ENCODE results near the gene STX12.
A peak's percentile ranks its signal among the peaks of the same experiment; 100 is the strongest.
"Not testable (repeated sequence)": the region's sequence is repeated elsewhere in the genome, so short reads cannot be mapped to it uniquely, and the experiment has no call there.

Gene STX12

DNA sequence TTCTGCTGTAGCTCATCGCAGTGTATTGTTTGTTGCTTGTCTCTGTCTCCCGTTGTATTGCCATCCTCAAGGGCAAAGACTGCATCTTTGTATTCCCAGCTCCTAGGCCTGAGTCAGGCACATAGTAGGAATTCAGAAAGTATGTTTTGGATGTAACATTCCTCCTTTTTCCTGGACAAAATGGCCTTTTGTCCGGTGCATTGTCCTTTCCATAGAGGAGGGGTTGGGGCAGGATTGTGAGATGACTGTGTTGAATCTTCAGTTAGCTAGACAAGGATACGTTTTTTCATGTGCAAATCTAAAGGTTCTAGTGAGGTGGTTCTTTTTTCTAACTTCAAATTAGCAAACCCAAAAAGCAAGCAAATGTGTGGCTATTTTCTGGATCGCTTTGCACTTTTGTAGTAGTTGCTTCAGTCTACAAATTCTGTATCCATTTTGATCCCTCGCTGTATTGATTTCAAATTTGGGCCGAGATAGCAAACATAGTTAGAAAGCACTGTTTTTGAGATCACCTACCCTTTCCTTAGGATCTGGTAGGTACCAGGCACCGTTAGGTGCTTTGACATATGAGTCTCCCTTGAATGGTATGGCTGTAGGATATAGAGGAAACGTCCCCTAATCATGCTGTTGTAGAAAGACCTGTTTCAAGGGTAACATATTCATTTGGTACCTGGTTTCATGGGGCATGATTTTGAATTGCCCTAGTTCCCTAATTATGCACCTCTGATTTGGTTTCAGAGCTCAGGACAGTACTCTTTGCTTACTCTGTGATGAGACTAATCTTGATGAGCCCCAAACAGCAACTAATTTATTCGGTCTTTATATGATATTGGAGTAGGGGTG lies 58.8 kb downstream of the STX12 start:
- DNase-seq = no peak

DNA sequence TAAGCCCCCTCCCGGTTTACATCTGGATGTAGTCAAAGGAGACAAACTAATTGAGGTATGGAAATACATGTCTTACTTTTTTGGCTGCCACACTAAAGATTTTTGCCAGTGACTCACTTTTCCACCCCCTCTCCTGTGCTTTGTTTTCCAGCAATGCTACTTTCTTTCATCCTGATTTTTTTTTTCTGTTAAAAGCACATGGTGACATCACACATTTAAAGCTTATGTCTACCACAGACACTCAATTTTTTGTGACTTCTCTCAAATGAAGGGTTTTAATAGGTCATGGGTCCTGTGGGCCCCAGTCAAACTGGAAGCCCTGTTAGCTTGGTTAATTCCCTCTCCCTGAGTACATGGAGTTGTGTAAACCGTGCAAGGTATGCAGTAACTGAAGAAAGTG lies 59.7 kb downstream of the STX12 start:
- DNase-seq = no peak

DNA sequence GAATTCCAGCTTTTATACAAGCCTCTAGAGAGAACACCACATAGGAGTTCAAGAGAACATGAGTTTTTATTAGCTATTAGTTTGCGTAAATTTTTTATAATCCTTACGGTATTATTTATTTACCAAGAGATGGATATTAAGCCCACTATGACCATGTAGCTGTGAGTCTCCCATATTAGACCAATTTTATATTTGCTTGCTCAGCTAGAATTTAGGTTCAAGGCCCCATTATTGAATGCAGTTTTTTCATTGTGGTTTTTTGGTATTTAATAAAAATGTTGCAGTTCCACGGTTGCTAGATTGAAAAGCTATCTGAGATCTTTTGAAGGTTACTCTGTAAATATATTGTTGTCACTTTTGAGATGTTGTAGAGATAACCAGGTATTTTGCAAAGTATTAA lies 60.5 kb downstream of the STX12 start:
- no peak for DNase-seq

DNA sequence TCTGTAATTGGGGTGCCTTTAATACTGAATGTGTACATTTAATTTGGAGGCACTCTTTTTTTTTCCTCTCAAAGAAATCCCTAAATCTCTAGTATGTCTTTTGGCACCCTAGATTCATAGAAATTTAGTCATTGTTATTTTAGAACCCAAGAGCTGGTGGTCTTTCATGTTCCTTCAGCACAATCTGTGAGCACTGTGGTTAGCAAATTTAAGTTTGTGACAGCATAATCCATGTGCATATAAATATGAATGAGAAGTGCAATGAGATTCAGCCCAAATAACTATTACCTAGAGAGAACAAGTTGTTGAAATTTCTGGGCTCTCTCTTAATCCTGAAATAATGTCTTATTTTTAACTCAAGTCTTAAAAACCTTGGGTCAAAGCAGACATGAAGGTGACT lies 62.0 kb downstream of the STX12 start:
- DNase-seq = no peak

DNA sequence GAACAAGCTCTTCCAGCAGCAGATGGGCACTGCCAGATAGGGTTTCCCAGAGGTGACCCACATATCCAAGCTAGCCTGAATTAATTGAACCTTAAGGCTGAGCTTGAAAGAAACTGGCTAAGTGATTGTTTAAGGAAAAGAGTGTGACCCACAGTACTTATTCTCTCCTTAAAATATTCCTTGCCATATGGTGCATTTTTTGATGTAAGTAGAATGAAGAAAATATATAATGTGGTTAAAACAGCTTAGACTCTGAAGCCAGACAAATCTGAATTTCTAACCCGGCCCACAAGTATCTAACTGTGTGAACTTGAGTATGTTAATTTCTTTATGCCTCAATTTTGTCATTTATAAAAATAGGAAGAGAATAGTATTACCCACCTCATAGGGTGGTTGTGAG lies 62.5 kb downstream of the STX12 start:
- no peak for DNase-seq

DNA sequence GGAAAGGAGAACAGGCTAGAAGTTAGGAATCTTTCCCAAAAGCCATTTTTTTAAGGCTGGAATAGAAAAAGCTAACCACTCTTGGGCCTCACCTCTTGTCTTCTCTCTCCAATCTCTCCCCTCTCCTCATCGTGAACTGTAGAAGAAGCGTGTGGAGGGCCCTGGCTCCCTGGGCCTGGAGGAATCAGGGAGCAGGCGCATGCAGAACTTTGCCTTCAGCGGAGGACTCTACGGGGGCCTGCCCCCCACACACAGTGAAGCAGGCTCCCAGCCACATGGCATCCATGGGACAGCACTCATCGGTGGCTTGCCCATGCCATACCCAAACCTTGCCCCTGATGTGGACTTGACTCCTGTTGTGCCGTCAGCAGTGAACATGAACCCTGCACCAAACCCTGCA lies 76.9 kb downstream of the STX12 start:
- no peak for DNase-seq

DNA sequence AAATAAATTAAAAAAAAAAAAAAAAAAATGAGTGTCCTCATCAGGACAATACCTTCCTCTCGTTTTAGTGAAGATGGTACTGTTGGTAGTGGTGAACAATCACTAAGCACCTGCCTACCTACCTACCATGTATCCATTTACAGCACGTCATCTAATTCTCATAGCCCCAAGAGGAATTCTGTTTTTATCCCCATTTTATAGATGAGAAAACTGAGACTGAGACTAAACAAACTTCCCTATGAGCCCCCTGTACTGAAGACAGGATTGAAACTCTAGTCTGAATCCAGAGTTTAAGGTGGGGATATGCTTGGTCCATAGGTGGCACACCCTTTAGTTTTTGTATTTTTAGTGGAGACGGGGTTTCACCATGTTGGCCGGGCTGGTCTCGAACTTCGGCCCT lies 82.1 kb downstream of the STX12 start:
- DNase-seq = no peak

DNA sequence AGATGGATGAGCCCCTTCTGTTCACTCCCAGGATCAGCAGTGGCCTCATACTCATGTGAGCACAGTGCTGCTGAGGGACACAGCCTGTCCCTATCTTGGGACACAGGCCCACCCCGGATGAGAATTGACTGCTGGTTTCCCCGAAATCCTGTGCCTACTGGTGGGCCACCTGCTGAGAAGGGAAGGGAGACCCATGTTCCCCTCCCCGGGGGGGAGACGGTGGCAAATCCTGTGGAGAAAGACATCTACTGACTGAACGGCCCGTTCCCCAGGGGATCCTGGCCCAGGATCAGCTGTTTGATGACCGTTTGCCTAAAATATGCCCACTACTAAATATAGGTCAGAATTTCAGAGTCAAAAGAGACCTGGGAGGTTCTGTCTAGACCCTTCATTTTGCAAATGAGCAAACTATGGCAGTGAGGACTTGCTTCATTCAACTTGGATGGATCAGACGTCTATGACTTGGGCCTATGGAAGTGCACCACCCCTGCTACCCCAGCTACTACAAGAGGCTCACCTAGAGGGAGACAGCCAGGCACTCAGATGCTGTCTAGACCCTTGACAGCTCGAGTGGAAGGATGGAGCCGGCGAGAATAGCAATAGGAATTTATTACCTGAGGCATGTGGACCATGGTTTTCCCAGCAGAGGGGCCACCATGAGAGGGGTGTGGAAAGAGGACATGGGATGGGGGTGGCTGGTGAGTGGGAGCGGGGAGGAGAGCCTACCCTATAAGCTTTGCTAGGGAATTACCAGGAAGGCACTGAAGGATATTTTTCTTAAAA lies 83.7 kb downstream of the STX12 start:
- DNase-seq = no peak

DNA sequence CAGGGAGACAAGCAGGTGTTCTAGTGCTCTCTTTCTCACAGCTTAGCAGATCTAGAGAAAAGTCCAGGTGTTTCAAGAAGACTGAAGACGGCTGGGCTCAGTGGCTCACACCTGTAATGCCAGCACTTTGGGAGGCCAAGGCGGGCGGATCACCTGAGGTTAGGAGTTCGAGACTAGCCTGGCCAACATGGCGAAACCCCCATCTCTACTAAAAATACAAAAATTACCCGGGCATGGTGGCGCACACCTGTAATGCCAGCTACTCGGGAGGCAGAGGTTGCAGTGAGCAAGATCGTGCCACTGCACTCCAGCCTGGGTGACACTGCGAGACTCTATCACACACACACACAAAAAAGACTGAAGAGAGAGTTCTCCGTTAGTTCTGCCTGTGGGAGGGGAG lies 84.5 kb downstream of the STX12 start:
- DNase-seq = not testable (repeated sequence)

DNA sequence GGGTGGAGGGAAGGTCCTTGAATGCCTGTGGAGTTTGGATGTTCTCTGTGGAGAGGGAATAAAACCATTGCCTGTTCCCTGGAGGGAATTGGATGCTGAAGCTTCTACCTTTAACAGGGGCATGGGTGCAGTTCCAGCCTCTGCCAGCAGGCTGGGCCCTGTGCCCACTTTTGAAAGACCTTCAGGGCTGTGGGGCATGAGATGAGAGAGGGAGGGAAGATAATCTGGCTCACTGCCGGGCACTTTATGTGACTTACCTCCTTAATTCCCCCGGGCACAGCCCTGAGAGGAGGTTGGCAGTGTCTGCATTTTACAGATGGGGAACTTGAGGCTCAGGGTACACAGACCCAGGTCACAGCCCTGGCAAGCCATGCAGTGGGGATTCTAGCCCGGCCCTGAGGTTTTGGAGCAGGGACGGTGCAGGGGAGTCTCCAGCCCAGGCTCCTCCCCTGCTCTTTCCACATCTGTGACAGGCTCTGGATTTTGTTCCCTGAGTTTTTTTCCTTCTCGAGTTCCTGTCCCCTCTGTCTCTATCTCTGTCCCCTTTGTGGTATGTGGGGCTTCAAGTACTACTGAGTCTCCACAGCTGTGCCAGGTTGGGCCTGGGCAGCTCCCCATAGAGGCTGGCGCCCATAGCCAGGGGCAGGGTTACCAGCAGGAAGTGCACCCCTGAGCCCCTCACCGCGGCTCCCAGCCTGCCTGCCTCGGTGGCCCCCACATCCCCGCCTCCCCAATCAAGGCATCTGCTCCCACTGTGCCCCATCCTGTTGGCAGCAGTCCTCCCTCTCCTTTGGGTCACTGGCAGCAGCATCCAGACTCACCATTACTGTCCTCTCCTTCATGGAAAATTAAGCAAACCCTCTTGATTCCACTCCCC lies 85.3 kb downstream of the STX12 start:
- peak; percentile 83 to 91 for DNase-seq

DNA sequence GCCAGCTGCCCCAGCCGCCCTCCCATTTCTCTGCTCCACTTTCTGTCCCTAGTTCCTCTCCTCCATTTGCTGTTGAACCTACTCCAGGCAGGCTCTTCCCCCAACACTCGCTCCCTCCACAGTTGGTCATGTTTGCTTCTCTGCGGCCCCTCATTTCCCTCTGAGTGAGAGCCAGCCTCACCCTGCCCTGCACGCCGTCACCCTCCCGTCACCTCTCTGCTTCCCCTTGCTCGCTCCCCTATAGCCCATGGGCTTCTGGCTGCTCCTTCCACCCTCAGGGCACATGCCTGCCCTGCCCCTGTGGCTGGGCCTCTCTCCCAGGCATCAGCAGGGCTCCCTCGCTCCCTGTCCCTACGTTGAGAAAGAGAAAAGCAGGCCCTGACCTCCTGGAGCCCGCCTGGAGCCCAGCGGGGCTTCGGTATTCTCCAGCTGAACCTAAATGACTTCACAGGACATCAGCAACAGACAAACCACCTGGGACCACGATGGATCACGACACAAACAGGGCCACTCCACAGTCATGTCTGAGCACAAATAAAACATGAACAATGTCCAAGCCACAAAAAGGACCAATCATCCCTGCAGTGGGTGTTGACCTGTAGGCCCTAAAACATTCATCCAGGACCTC lies 86.0 kb downstream of the STX12 start:
- no peak for DNase-seq

DNA sequence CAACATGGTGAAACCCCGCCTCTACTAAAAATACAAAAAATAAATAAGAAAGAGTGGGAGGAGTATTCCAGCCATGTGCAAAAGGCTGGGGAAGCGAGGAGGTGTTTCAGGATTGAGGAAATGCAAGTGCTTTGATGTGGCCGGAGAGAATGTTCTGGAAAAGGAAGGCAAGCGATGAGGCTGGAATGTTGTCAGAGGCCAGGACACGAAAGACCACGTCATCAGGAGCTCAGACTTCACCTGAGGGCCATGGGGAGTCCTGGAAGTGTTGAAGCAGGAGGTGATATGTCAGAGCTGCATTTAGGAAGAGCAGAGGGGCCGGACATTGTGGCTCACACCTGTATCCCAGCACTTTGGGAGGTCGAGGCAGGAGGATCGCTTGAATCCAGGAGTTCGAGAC lies 88.4 kb downstream of the STX12 start:
- DNase-seq = no peak

DNA sequence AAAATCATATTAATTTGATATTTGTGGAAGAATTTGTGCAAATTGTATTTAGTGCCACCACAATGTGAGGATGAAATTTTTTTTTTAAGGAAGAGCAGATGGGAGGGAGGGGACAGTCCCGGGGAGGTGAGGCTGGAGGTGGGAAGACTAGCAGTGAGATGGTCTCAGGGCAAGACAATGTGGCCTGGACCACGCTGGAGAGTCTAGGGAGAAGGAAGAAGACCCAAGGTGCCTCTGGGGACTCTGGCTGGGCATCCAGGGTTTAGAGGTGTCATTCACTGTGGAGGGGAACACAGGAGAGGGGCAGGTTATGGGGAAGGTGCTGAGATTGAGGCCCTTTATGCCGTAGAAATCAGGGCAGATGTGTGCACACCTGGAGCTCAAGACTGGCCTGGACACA lies 89.0 kb downstream of the STX12 start:
- DNase-seq = no peak

DNA sequence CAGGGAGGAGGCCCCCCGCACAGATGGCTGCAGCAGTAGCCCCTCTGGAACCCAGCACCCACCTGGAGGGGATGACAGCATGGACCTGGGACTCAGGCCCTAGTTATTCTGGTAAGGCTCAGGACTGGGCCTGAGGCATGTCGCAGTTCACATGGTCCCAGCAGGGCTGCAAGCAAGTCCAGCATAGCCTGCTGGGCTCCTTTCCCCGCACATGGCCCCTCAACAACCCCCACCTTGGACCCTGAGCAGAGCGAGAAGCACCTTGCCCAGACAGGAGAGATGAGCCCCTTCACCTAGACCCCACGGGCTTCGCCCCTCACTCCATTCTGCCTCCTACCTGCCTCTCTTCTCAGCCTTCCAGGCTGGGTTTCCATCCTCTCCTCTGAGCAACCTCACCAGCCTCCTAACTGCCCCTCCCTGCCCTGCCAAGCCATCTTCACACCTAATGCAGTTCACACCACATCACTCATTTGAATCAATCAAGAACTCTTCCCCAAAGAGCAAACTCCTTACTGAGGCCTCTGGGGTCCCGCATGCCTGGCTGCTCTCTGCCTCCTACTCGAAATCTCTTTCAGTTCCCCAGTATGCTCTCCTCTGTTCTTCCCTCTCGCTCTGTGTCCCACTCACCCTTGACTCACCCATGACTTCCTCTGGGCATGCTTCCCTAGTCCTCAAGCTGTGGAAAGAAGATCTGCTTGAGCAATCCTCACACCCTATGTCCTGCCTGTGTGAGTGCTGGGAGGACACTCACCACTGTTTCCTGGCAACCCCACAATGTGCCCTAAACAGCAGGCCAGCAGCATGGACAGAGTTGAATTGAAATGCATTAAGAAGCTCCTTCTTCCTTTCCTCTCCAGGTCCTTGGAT lies 89.9 kb downstream of the STX12 start:
- DNase-seq = no peak

DNA sequence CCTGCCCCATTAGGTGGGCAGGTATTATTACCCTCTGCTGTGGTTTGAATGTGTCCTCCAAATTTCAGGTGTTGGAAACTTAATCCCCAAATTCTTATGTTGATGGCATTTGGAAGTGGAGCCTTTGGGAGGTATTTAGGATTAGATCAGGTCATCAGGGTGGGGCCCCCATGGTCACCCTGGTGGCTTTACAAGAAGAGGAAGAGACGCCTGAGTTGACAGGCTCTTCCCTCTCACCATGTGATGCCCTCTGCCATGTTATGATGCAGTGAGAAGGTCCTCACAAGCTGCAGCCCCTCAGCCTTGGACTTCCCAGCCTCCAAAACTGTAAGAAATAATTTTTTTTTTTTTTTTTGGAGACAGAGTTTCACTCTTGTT lies 90.5 kb downstream of the STX12 start:
- DNase-seq = no peak

DNA sequence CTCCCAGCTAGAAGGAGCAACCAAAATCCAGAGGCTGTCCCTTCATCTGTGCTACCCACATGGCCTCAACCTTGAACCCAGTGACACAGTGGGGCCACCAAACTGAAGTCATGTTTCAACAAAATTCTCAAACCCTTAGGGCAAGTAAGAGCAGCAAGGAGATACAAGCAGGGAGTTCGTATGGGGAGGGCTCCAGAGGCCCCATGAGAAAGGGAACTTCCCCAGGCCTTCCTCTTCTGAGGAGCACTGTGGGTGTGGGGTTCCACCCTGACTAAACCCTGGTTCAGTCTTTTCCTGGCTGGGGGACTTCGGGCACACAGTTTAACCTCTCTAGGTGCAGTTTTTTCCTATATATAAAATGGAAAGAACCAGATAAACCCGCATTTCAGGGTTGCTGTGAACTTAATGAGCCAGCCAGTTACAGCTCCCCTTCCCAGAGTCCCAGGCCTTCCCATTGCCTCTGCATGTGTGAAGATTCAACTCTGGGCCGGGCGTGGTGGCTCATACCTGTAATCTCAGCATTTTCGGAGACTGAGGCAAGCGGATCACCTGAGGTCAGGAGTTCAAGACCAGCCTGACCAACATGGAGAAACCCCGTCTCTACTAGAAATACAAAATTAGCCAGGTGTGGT lies 91.4 kb downstream of the STX12 start:
- no peak for DNase-seq

DNA sequence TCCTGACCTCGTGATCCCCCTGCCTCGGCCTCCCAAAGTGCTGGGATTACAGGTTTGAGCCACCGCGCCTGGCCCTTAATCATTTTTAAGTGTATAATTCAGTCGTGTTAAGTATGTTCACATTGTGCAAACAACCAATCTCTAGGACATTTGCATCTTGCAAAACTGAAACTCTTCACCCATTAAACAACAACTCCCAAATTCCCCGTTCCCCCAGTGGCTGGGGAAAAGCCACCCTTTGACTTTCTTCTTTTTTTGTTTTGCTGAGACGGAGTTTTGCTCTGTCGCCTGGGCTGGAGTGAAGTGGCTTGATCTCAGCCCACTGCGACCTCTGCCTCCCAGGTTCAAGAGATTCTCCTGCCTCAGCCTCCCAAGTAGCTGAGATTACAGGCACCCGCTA lies 92.8 kb downstream of the STX12 start:
- DNase-seq = no peak

DNA sequence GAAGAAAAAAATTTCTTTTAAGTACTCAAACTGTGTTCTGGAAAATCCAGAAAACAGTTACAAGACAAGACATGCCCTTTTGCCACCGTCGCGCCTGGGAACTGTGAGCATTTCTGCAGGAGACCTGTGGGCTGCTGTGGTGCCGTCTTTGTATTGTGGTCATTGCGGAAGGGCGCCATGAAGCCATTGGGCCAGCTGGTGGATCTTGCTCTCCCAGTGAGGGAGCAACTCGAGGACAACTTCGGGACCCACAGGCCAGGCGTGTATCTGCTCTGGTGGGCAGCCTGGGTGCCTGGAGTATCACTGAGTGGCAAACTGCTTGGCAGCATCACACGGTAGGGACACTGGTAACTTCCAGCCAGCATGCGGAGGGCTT lies 95.5 kb downstream of the STX12 start:
- no peak for DNase-seq

DNA sequence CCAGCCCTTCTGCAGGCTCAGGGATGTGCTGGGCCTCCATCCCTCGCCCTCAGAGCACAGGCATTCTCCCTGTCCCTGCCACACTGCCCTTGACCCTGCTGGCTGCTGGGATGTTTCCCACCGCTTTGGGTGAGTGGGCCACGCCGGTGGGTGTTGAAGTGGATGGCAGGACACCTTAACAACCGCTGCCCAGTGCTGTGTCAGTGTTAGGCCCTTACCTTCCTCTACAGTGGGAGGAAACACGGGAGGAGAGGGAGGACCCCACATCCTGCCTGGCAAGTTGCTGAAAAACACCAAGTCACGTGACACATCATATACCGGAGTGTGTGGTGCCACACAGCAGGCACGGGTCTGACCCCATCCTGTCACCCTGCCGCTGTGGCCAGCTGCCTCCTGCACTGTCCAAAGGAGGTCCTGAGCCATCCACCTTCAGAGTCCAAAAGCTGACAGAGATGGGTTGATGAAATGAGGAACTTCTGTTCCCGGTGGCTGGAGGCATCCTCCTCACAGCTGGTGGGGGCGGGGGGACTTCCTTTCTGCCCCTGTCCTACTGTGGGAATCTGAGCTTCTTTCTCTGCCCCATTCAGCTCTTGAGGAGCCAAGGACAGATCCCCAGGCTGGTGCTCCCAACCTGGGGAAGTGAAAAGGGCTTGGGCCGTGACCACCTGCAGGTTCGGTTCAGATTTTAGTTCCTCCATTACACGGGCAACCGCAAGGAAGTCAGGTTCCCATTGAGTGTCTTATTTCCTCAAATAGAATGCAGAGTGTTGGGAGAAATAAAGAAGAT lies 96.1 kb downstream of the STX12 start:
- no peak for DNase-seq

DNA sequence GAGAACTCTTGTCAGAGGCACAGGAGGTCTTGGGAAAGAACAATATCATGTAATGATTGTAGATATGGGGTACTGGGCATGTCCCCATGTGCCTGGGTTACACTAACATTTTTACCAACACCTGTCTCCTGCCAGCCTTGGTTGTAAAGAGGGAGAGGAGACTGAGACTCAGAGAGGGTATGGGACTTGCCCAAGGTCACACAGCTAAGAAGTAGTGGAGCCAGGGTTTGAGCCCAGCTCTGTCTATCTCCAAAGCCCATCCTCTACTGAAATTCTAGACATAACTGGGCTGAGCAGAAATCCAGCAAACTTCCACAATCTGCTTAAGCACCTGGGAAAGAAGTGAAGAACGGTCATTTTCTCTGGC lies 96.7 kb downstream of the STX12 start:
- DNase-seq = no peak

DNA sequence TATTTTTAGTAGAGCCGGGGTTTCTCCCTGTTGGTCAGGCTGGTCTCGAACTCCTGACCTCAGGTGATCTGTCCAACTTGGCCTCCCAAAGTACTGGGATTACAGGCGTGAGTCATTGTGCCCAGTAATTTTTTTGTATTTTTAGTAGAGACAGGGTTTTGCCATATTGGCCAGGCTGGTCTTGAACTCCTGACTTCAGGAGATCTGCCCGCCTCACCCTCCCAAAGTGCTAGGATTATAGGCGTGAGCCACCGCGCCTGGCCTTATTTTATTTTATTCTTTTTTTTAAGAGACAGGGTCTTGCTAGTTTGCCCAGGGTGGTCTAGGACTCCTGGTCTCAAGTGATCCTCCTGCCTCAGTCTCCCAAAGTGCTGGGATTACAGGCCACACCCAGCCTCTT lies 98.1 kb downstream of the STX12 start:
- not testable (repeated sequence) for DNase-seq

All from NCI-H446 (cell line).